PC-3 (cell line): ENCODE data around the gene KPNA4. TPM values are rescaled to one million over a fixed set of nuclear protein-coding genes. Genes with fewer than 3 reads are reported as not detected.

ENCODE experiments used
- ATAC-seq: fragments of 200-7000 bp; cut with Tn5 transposase; 2 replicates; pipeline ENCODE4 v1.9.1; 2020; ENCODE audit warnings: mild to moderate bottlenecking, moderate library complexity
- BruUV-seq: library from RNA; stranded (reverse); fragments of 400-500 nt; replicated peaks from 2 replicates; lab custom pipeline; 2021; lab: Mats Ljungman, UMichigan
- CTCF ChIA-PET: fragments of 300-600 bp; sonication (Branson Sonifier 250); formaldehyde crosslinking; loops from one replicate; lab custom pipeline; 2022; ENCODE audit warnings: antibody characterized with exemption; lab: Charles Lee
- POLR2A ChIA-PET: fragments of 300-600 bp; sonication (Branson Sonifier 250); formaldehyde crosslinking; loops from one replicate; lab custom pipeline; 2022; ENCODE audit warnings: antibody characterized with exemption; ENCODE audit not compliant: unreplicated experiment; lab: Charles Lee
- DNase-seq: peaks from one replicate; pipeline ENCODE4 v3.0.0-alpha.2; 2015
- H2AFZ ChIP-seq: fragments of 300-600 bp; sonication (generic); 2 replicates; pipeline ENCODE4 v1.6.0; 2016; ENCODE audit warnings: antibody characterized with exemption, low read length
- H3F3A ChIP-seq: fragments of 300-600 bp; sonication (generic); one replicate; pipeline ENCODE4 v1.6.0; 2017; ENCODE audit warnings: antibody characterized with exemption, low read length, control low read depth, mild to moderate bottlenecking; ENCODE audit not compliant: unreplicated experiment
- H3K27ac ChIP-seq: fragments of 300-600 bp; sonication (generic); 2 replicates; pipeline ENCODE4 v1.5.1; 2016; ENCODE audit warnings: mild to moderate bottlenecking, low read length
- H3K27me3 ChIP-seq: fragments of 300-600 bp; sonication (generic); 2 replicates; pipeline ENCODE4 v1.6.1; 2016; ENCODE audit warnings: low read length, mixed read lengths
- H3K36me3 ChIP-seq: fragments of 300-600 bp; sonication (generic); 2 replicates; pipeline ENCODE4 v1.6.1; 2016; ENCODE audit warnings: low read depth, mixed run types, low read length, mixed read lengths
- H3K4me1 ChIP-seq: fragments of 300-600 bp; sonication (generic); 2 replicates; pipeline ENCODE4 v1.5.1; 2016; ENCODE audit warnings: low read length; ENCODE audit not compliant: insufficient read depth
- H3K4me2 ChIP-seq: fragments of 300-600 bp; sonication (generic); 2 replicates; pipeline ENCODE4 v1.6.0; 2016; ENCODE audit warnings: low read length
- H3K4me3 ChIP-seq: fragments of 300-600 bp; sonication (generic); 2 replicates; pipeline ENCODE4 v1.5.1; 2016; ENCODE audit warnings: mild to moderate bottlenecking, low read length, mixed read lengths
- H3K79me2 ChIP-seq: fragments of 300-600 bp; sonication (generic); 2 replicates; pipeline ENCODE4 v1.6.1; 2017; ENCODE audit warnings: low read length, mixed read lengths
- H3K9ac ChIP-seq: fragments of 300-600 bp; sonication (generic); 2 replicates; pipeline ENCODE4 v1.6.0; 2016; ENCODE audit warnings: mild to moderate bottlenecking, low read length
- H3K9me2 ChIP-seq: fragments of 300-600 bp; sonication (generic); replicated peaks from 2 replicates; pipeline ENCODE4 v1.6.1; 2016; ENCODE audit warnings: mixed run types, low read length, mixed read lengths
- H3K9me3 ChIP-seq: fragments of 300-600 bp; sonication (generic); 2 replicates; pipeline ENCODE4 v1.6.1; 2016; ENCODE audit warnings: low read length, mixed read lengths
- H4K20me1 ChIP-seq: fragments of 300-600 bp; sonication (generic); 2 replicates; pipeline ENCODE4 v1.6.1; 2016; ENCODE audit warnings: low read length, mixed read lengths
- EZH2 ChIP-seq: fragments of 300-600 bp; sonication (generic); IDR thresholded peaks from one replicate; pipeline ENCODE4 v1.6.1; 2017; ENCODE audit warnings: antibody characterized with exemption, mild to moderate bottlenecking, low read length; ENCODE audit not compliant: unreplicated experiment
- EZH2phosphoT487 ChIP-seq: fragments of 300-600 bp; sonication (generic); IDR thresholded peaks from 2 replicates; pipeline ENCODE4 v1.6.1; 2018; ENCODE audit warnings: mild to moderate bottlenecking, antibody characterized with exemption, low read length, borderline replicate concordance
- intact Hi-C: fragments of 100-400 bp; cut with micrococcal nuclease; formaldehyde crosslinking; loops from 2 replicates; pipeline ENCODE4 v1.9.0; 2023
- total RNA-seq: library from RNA; depleted of rRNA; stranded (reverse); fragments of >200 nt; gene quantifications from 2 replicates; pipeline ENCODE4 v1.2.3, GENCODE V29; 2014
- TF ChIP-seq, protein P1 (sequence below): fragments of 300-600 bp; sonication (generic); conservative IDR thresholded peaks from 2 replicates; pipeline ENCODE4 v1.5.1; 2017; ENCODE audit warnings: antibody characterized with exemption, low read depth, mild to moderate bottlenecking, low read length

The KPNA4 gene
- total RNA-seq, 1 experiment from 2014 or later, result 31.5 TPM

DNA sequence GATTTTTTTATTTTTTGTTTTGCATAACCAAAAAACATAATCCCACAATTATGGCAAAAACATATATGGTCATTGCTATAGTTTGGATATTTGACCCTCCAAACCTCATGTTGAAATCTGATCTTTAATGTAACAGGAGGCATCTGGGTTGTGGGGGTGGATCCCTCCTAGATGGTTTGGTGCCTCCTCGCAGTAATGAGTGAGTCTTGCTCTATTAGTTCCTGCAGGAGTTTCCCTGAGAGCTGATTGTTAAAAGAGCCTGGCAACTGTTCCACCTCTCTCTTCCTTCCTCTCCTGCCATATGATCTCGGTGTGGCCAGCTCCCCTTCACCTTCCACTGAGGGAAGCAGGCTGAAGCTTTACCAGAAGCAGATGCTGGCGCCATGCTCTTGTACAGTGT lies 82.6 kb downstream of the KPNA4 start:
- no peaks in the 10 kb centered on the region for H3K4me1 ChIP-seq
- H3K36me3 ChIP-seq, result no peaks in the 10 kb centered on the region
- H2AFZ ChIP-seq, result no peak overlapping the region
- ChIA-PET POLR2A (no interaction called here), CTCF (no interaction called here)
- no peak overlapping the region for H3K27ac ChIP-seq
- BruUV-seq, result no TSS peak
- DNase-seq (no peak), ATAC-seq (no peak)
- H3K9ac ChIP-seq, result no peak overlapping the region
- no peaks in the 10 kb centered on the region for H3K79me2 ChIP-seq
- intact Hi-C loops, result loop anchor here (10.0 kb wide), 1 partner anchor 48 kb away; no protein-coding TSS in a partner anchor
- H3K9me3 ChIP-seq, result no peaks in the 10 kb centered on the region
- no peaks in the 10 kb centered on the region for H3F3A ChIP-seq
- H3K9me2 ChIP-seq, result no peaks in the 10 kb centered on the region
- H3K27me3 ChIP-seq, result no peaks in the 10 kb centered on the region
- TF ChIP-seq EZH2 (no peak), EZH2phosphoT487 (no peak)
- TF ChIP-seq, protein P1, sequence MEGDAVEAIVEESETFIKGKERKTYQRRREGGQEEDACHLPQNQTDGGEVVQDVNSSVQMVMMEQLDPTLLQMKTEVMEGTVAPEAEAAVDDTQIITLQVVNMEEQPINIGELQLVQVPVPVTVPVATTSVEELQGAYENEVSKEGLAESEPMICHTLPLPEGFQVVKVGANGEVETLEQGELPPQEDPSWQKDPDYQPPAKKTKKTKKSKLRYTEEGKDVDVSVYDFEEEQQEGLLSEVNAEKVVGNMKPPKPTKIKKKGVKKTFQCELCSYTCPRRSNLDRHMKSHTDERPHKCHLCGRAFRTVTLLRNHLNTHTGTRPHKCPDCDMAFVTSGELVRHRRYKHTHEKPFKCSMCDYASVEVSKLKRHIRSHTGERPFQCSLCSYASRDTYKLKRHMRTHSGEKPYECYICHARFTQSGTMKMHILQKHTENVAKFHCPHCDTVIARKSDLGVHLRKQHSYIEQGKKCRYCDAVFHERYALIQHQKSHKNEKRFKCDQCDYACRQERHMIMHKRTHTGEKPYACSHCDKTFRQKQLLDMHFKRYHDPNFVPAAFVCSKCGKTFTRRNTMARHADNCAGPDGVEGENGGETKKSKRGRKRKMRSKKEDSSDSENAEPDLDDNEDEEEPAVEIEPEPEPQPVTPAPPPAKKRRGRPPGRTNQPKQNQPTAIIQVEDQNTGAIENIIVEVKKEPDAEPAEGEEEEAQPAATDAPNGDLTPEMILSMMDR, result no peak
- H3K4me2 ChIP-seq, result no peak overlapping the region
- H4K20me1 ChIP-seq, result no peaks in the 10 kb centered on the region
- no peak overlapping the region for H3K4me3 ChIP-seq

DNA sequence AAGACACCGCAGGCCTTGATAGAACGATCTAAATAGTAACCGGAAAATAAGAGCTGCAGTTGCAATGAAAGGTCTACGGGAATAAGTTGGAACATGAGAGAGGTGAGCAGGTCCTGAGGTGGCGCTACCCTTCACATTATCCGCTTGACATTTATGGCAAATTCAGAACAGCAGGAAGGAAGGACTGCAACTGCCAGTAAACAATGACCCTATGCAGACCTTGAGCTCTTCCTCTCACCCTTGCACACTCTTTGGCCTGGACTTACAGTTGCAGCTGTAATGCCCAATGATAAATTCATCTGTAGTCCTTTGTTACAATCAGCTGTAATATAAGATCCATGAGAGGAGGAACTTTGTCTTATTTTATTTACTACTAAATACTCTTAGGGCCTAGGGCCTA lies 83.5 kb downstream of the KPNA4 start:
- Histone ChIP-seq H3K4me1 (no peaks in the 10 kb centered on the region), H3K4me2 (no peak overlapping the region), H3F3A (no peaks in the 10 kb centered on the region), H3K27me3 (no peaks in the 10 kb centered on the region), H3K36me3 (no peaks in the 10 kb centered on the region), H4K20me1 (no peaks in the 10 kb centered on the region), H3K27ac (no peak overlapping the region), H3K9me2 (no peaks in the 10 kb centered on the region), H2AFZ (no peak overlapping the region), H3K4me3 (no peak overlapping the region), H3K9ac (no peak overlapping the region), H3K9me3 (no peaks in the 10 kb centered on the region), H3K79me2 (no peaks in the 10 kb centered on the region)
- ChIA-PET CTCF (no interaction called here), POLR2A (no interaction called here)
- TF ChIP-seq, protein P1, result no peak
- TF ChIP-seq EZH2 (no peak), EZH2phosphoT487 (no peak)
- DNase-seq, result no peak
- BruUV-seq, result no TSS peak
- ATAC-seq, result no peak
- intact Hi-C loops, result loop anchor here (10.0 kb wide), 1 partner anchor 47 kb away; no protein-coding TSS in a partner anchor

- Histone ChIP-seq H4K20me1 (no peaks in the 10 kb centered on the region), H3K4me3 (no peak overlapping the region), H3K4me2 (no peak overlapping the region), H3K9me3 (no peaks in the 10 kb centered on the region), H3K9ac (no peak overlapping the region), H2AFZ (no peak overlapping the region), H3K27ac (no peak overlapping the region), H3K4me1 (no peaks in the 10 kb centered on the region), H3K79me2 (no peaks in the 10 kb centered on the region), H3K36me3 (no peaks in the 10 kb centered on the region), H3K27me3 (no peaks in the 10 kb centered on the region), H3K9me2 (no peaks in the 10 kb centered on the region), H3F3A (no peaks in the 10 kb centered on the region)
- intact Hi-C loops, result loop anchor here (10.0 kb wide), 1 partner anchor 46 kb away; no protein-coding TSS in a partner anchor
- DNase-seq (peak; percentile 19), ATAC-seq (no peak; the same call in 1 of the 2 replicates)
- POLR2A ChIA-PET, result no interaction called here
- BruUV-seq, result no TSS peak
- CTCF ChIA-PET, result no interaction called here
- TF ChIP-seq EZH2phosphoT487, result no peak
- TF ChIP-seq EZH2, result no peak
- TF ChIP-seq, protein P1, result no peak
Measured at GRCh38 chr3:160480931-160481330, 84.4 kb downstream of the KPNA4 start.
